ENCODE data around the gene INTS4.
"Not testable (repeated sequence)": the region's sequence is repeated elsewhere in the genome, so short reads cannot be mapped to it uniquely, and the experiment has no call there.

INTS4 gene

GRCh38 chr11:77994434-77995362 lies at the start of gene INTS4:
INTS4 (minus strand) TSS chr11:77994668; CDS start chr11:77994643, 25 bp downstream.
- DNase-seq: peak; percentile 94 to 100 (median 100)

GRCh38 chr11:78041843-78042440 lies 47.5 kb upstream of the INTS4 start:
- DNase-seq: no peak

DNA sequence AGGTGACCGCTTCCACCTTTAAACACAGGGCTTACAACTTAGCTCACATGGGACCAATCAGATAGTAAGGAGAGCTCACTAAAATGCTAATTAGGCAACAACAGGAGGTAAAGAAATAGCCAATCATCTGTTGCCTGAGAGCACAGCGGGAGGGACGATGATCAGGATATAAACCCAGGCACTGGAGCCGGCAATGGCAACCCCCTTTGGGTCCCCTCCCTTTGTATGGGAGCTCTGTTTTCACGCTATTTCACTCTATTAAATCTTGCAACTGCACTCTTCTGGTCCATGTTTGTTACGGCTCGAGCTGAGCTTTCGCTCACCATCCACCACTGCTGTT lies 46.9 kb upstream of the INTS4 start:
- not testable (repeated sequence) for DNase-seq

DNA sequence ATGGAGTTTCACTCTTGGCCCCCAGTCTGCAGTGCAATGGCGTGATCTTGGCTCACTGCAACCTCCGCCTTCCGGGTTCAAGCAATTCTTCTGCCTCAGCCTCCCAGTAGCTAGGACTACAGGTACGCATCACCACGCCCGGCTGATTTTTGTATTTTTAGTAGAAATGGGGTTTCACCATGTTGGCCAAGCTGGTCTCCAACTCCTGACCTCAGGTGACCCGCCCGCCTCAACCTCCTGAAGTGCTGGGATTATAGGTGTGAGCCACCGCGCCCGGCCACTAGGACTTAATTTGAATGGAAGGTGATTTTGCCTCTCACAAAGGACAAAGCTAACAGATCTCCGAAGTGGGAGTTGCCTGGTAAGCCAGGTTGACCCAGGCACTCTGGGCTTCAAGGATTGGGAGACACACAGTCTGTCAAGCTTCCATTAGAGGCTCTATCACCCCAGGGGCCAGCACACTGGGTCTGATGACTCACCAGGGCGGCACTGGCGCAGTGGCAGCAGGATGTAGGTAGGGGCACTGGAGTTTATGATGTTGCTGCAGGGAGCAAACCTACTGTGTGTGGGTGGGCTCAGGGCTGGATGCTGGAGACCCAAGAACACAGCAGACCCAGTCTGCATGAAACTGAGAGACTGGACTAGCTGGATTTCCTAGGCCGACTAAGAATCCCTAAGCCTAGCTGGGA lies 46.4 kb upstream of the INTS4 start:
- DNase-seq: no peak

- peak in 40 of 56 donors; percentile 4 to 72 (median 26) for DNase-seq
Observed at GRCh38 chr11:78039919-78040671, 45.6 kb upstream of the INTS4 start.

DNA sequence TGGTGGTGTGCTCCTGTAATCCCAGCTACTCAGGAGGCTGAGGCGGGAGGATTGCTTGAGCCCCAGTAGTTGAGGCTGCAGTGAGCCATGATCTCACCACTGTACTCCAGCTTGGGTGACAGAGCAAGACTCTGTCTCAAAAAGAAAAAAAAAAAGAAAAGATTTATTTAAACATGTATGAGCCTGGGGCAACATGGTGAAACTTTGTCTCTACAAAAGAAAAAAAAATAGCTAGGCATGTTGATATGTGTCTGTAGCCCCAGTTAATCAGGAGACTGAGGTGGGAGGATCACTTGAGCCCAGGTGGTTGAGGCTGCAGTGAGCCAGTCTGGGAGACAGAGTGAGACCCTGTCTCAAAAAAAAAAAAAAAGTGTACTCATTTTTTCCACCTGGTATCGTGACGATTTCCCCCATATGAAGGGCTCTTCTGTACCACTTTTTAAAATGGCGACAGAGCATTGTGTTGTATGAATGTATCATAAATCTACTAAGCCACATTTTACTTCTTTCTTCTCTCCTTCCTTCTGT lies 45.0 kb upstream of the INTS4 start:
- no peak for DNase-seq

DNA sequence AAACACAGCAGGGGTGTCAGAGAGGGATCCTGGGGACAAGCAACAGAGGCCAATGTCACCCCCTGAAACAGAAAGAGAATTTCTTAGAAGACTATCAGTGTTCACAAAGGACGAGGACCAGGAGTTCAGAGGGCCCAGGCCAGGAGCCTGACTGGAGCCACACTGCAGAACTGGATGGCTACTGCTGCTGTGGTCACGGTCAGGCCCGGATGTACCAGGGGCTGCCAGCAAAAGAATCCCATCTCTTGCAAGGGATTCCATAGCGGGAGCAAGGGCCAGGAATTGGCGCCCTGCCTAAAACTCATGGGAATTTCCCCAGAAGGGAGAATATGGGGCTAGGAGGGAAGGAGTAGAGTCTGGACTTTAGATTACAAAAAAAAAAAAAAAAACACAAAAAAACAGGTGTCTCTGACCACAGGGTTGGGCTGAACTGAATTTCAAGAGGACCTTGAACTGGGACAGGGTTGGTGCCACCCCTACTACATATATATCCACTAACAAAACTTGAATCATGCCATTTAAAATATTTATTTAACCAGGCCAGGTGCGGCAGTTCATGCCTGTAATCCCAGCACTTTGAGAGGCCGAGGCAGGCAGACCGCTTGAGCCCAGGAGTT lies 44.3 kb upstream of the INTS4 start:
- DNase-seq: no peak

DNA sequence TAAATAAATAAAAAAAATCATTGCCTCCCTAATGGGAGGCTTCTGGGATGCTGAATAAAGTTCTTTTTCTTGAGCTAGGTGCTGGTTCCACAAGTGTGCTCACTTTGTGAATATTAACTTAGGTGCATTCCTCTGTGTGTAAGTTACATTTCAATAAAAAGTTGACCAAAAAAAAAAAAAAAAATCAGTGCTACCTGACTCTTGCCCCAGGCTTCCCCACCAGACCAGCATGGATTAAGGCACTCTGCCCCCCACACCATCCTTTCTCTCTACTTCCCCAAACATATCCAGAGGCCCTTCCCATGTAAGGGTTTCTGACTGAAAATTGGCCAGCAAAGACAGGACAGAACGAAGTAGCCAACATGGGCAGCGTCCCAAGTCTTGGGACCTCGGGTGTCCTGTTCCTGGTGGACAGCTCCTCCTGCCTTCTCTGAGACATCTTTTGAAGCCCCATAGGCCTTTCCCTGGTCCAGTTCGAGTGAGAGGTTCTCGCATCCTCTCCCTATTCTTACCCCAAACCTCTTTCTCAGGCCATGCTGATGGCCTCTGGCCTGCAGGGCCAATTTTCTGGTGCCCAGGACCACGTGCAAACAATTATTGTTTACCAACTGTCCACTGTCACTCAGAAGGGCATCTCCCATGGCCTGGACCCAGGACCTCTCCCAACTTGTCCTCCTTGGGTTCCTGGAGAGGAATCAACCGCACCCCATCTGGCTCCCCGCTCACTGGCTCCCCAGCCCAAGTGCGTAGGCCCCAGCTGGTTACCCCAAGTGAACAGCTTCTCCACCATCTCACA lies 43.6 kb upstream of the INTS4 start:
- no peak for DNase-seq

- no peak for DNase-seq
Observed at GRCh38 chr11:78037056-78037455, 42.6 kb upstream of the INTS4 start.

DNA sequence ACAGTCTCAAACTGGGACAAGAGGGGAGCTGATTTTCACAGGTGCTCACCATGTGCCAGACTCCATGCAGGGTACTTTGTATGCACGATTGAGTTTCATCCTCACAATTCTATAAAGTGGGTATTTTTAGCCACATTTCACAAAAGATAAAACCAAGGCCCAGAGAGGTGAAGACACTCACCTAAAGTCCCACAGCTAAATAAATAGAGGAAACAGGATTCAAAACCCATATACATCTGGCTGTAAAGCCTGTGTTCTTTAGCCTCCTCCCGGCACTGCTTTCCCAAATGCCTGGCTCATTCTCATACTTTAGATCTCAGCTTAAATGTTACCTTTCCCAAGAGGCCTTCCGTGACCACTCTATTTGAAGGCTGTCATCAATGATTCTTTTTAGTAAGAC lies 41.8 kb upstream of the INTS4 start:
- DNase-seq: no peak

GRCh38 chr11:78034623-78035022 lies 40.2 kb upstream of the INTS4 start:
- no peak for DNase-seq

- no peak for DNase-seq
Observed at GRCh38 chr11:78033040-78033439, 38.6 kb upstream of the INTS4 start.

DNA sequence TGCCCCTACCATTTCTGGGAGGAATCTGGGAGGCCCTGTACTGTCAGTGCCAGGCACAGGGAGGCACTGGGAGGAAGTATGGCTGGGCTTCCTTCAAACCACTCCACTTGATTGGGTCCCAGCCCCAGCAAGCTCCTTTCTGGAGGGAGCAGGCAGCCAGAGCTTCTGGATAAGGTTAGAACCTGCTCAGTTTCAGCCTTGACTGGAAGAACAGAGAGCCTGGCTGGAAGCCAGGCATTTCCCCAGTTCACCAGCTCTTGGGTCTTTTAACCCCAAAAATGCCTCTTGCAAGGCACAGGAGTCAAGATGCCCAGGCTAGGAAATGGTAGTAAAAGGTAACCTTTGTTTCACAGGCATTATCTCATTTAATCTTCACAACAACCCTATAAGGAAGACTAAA lies 37.6 kb upstream of the INTS4 start:
- peak in 1 of 56 donors; percentile 11 for DNase-seq

- no peak for DNase-seq
Observed at GRCh38 chr11:78031629-78032028, 37.2 kb upstream of the INTS4 start.

DNA sequence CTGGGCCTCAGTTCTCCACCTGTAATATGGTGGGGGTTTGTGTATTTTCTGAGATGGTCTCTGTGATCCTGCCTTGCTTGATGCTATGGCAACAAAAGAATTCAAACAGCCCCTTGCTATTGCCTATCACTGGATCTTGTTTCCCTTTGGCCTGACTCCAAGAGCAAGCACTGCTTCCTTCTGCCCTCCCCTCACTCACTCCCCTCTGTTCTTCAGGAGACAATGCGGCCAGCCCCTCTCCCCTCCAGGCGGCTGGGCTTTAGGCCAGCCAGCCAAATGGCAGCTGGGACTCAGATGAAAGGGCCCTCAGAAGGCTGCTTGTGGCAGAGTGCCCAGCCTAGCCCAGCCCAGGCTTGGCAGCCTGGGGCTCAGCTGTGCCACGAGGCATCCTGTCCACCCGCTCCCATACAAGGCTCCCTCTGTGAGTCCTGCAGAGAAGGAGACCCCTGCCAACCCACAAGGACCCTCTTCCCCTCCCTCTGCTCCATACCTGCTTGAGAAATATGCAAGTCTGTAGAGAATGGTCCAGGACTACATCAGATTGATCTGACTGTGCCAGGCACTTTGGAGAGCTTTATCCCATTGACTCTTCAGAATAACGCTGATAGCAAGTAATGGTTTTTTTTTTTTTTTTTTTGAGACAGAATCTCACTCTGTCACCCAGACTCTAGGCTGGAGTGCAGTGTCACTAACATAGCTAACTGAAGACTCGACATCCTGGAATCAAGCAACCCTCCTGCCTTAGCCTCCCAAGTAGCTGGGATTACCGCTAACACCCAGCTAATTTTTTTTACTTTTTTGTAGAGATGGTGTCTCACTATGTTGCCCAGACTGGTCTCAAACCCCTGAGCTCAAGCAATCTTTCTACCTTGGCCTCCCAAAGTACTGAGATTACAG lies 36.2 kb upstream of the INTS4 start:
- DNase-seq: peak; percentile 33 to 96 (median 90)

GRCh38 chr11:78028423-78028822 lies 34.0 kb upstream of the INTS4 start:
- not testable (repeated sequence) for DNase-seq

DNA sequence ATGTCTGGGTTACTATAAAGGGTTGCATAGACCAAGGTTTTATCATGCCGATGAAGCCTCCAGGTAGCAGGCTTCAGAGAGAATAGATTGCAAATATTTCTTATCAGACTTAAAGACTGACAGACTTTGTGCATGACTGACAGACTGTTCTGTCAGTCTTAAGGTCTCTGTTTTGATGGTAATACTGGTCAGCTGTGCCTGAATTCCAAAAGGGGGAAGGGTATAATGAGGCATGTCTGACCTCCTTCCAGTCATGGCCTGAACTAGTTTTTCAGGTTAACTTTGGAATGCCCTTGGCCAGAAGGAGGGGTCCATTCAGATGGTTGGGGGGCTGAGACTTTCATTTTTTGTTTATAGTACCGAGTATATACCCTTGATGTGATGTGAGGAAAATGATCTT lies 33.3 kb upstream of the INTS4 start:
- no peak for DNase-seq

DNA sequence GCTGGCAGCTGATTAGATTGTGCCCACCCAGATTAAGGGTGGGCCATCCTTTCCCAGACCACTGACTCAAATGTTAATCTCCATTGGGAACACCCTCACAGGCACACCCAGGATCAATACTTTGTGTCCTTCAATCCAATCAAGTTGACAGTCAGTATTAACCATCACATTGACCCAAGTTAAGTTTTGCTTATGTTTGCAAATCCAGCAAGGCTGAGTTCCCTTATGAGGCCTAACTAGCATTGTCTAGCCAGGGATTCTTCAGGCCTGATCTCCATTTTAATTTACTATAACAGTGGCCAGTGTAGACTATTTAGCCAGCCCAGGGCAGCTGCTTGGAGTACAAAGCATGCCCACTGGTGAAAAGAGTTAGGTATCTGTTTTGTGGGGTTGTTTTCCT lies 30.9 kb upstream of the INTS4 start:
- no peak for DNase-seq

DNA sequence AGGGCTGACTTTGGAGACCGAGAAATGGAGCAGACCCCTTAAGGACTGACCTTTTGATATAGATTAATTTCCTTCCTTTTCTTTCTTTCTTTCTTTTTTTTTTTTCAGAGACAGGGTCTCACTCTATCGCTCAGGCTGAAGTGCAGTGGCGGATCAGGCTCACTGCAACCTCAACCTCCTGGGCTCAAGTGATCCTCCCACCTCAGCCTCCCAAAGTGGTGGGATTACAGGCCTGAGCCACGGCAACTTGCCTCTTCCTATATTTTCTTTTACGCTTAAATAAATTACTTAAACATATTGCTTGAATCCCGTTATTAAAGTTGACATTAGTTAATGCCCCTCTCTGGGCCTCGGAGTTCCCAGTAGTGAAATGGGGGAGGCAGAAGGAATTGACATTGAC lies 29.0 kb upstream of the INTS4 start:
- no peak for DNase-seq
